IMR-90 (cell line): Measurements from ENCODE around the gene TRDN.

Experiments used
- CTCF ChIP-seq: conservative IDR thresholded peaks from 2 replicates; pipeline ENCODE4 v1.5.1; 2012; ENCODE audit warnings: mild to moderate bottlenecking, low read depth, low read length, improper control_type of control experiment
- POLR2A ChIP-seq: IDR thresholded peaks from 2 replicates; pipeline ENCODE4 v1.6.1; 2012; ENCODE audit warnings: mild to moderate bottlenecking, low read depth, low read length
- RCOR1 ChIP-seq: IDR thresholded peaks from 2 replicates; pipeline ENCODE4 v1.6.1; 2012; ENCODE audit warnings: mild to moderate bottlenecking, low read length, improper control_type of control experiment; ENCODE audit not compliant: insufficient replicate concordance

GRCh38 chr6:123598011-123598410, 38.7 kb downstream of the TRDN start:
- TF ChIP-seq CTCF (no peak), POLR2A (no peak), RCOR1 (no peak)
